Tibial nerve (tissue), 4 donors: Measurements from ENCODE around the gene ZNG1B. TPM values are rescaled to one million over a fixed set of nuclear protein-coding genes. Genes with fewer than 3 reads are reported as not detected.
"Not testable (repeated sequence)": the region's sequence is repeated elsewhere in the genome, so short reads cannot be mapped to it uniquely, and the experiment has no call there.

ENCODE experiments used
- DNase-seq, 2 donors: peaks; one replicate each; pipeline ENCODE4 v3.0.0-alpha.2; 2019; ENCODE audit warnings: low spot score in 2 of 2
- H3K27ac ChIP-seq, 4 donors: fragments of 200-600 bp; sonication (generic) in 3 of 4; one replicate each; pipeline ENCODE4 v1.5.1; 2017 to 2019; ENCODE audit warnings: mild to moderate bottlenecking in 1 of 4
- H3K27me3 ChIP-seq, 2 donors: fragments of 200-600 bp; sonication (generic) in 1 of 2; one replicate each; pipeline versions ENCODE4 v1.5.1 to v1.6.0; 2017 to 2019
- H3K36me3 ChIP-seq, 3 donors: fragments of 200-600 bp; sonication (generic); one replicate each; pipeline ENCODE4 v1.5.1; 2018 to 2019
- H3K4me1 ChIP-seq, 4 donors: fragments of 200-600 bp; sonication (generic) in 3 of 4; one replicate each; pipeline ENCODE4 v1.5.1; 2017 to 2019
- H3K4me3 ChIP-seq, 4 donors: fragments of 200-600 bp; sonication (generic) in 3 of 4; one replicate each; pipeline ENCODE4 v1.5.1; 2017 to 2019; ENCODE audit warnings: mild to moderate bottlenecking in 1 of 4, moderate library complexity in 1 of 4
- H3K9me3 ChIP-seq, 4 donors: fragments of 200-600 bp; sonication (generic) in 3 of 4; one replicate each; pipeline ENCODE4 v1.5.1; 2017 to 2019
- EP300 ChIP-seq, 2 donors: sonication (generic); formaldehyde crosslinking; IDR thresholded peaks; one replicate each; pipeline ENCODE4 v1.6.1; 2017; ENCODE audit warnings: antibody characterized with exemption in 2 of 2, mild to moderate bottlenecking in 1 of 2
- POLR2A ChIP-seq, 2 donors: fragments of 450-650 bp; IDR thresholded peaks; one replicate each; pipeline ENCODE4 v1.6.1; 2017; ENCODE audit warnings: antibody characterized with exemption in 2 of 2, mild to moderate bottlenecking in 2 of 2, moderate library complexity in 2 of 2
- WGBS, 2 donors: methylation state at CpG; one replicate each; pipeline ENCODE4 v1.1.5; 2018; 5-methylcytosine and 5-hydroxymethylcytosine counted together
- total RNA-seq, 4 donors: library from RNA; depleted of rRNA; stranded (reverse); fragments of >200 nt; gene quantifications; one replicate each; pipeline ENCODE4 v1.1.0, GENCODE V29; 2016
- TF ChIP-seq, protein P1 (sequence below), 5 experiments: fragments of 200-600 bp in 3 of 5; fragments of 450-650 bp in 2 of 5; sonication (generic) in 3 of 5; IDR thresholded peaks; one replicate each; pipeline ENCODE4 v1.5.1; 2016 to 2019; ENCODE audit warnings: antibody characterized with exemption in 5 of 5, mild to moderate bottlenecking in 3 of 5, moderate library complexity in 2 of 5

The ZNG1B gene
- 10 to 100 TPM; 16.3 to 27.0 (median 24.7) TPM for total RNA-seq

DNA sequence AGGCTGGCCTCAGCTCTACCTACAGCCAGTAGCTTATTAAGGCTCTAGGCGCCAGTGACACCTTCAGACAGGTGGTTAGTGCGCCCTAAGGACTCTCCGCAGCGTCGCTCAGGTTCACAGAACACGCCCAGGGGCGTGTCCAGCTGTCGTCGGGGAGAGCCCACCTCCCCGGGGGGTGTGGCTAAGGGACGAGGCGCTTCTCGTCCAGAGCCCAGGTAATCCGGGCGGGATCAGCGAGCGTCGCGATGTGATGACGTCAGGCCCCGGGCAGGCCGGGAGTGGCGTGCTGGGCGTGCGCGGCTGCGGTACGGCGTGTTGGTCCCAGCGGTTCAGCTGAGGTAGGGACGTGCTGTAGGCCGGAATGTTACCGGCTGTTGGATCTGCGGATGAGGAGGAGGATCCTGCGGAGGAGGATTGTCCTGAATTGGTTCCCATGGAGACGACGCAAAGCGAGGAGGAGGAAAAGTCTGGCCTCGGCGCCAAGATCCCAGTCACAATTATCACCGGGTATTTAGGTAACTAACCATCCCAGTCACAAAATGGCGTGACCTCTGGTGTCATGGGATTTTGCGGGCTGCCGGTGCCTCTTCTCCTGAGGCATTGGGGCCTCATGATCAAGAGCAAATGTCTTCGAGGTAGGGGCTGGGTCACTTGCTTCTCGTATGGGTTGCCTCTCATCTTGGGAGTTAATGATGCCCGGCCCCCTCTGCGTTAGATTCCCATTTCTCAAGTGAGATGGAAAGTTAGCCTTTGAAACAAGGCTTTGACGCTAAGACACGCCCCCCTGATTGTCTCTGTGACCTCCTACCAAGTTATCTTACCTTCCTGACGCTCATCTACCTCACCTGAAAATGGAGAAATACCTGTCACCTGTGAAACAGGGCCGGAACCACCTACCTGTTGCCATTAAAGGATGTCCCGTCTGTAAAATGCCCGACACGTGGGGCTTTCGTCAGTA is at the start of gene ZNG1B:
Gene ZNG1B, plus strand, starts transcription at position 184 of the 958 bp plus-strand sequence. Its CDS starts 178 bp downstream, at position 362.
- H3K4me1 ChIP-seq, H3K9me3 ChIP-seq, H3K36me3 ChIP-seq, H3K27me3 ChIP-seq: not testable (repeated sequence)
- DNase-seq = peak in 1 of 2 donors; percentile 18
- Histone ChIP-seq H3K27ac (peak within 1 kb of the TSS in 3 of 4 donors; percentile 75 to 85 (median 77)), H3K4me3 (peak within 1 kb of the TSS; percentile 31 to 53 (median 40))
- WGBS, 2 donors = 0 to 2% methylated on average over 22 to 25 of the region's 56 CpGs

DNA sequence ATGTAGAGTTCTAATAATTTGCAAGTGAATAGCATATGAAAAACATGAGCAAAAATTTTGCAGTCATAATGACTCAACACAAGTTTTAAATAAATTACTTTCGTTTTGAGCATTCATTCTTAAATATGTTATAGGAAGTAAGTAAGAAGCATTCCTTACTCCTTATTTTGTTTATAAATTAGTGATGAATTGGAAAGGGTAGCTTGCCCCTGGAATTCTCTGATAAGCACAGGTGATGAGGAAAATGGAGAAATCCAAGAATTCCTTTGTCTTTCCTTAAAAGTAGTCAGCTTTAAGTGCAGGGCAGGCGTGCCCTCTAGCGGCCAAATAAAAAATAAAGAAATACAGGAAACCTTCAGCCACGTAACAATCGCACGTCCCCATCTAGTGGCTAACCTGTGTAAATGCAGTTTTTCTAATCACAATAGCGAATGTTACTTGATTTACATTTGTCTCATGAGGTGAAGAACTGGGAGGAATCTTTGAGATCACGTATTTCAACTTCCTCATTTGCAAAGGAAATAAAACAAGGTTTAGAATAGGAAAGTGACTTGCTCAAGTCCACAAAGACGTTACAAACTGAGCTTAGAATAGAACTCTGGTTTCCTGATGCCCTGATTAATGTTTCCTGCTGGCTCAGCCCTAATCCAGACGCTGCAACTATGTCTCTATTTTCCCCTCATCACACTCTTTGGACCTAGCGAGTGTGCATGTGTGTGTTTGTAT is 47.2 kb upstream of the ZNG1B start:
- peak overlapping the region in 1 of 4 donors; percentile 49 for H3K27ac ChIP-seq
- peak overlapping the region in 1 of 4 donors; percentile 18 for H3K4me3 ChIP-seq
- TF ChIP-seq, protein P1, sequence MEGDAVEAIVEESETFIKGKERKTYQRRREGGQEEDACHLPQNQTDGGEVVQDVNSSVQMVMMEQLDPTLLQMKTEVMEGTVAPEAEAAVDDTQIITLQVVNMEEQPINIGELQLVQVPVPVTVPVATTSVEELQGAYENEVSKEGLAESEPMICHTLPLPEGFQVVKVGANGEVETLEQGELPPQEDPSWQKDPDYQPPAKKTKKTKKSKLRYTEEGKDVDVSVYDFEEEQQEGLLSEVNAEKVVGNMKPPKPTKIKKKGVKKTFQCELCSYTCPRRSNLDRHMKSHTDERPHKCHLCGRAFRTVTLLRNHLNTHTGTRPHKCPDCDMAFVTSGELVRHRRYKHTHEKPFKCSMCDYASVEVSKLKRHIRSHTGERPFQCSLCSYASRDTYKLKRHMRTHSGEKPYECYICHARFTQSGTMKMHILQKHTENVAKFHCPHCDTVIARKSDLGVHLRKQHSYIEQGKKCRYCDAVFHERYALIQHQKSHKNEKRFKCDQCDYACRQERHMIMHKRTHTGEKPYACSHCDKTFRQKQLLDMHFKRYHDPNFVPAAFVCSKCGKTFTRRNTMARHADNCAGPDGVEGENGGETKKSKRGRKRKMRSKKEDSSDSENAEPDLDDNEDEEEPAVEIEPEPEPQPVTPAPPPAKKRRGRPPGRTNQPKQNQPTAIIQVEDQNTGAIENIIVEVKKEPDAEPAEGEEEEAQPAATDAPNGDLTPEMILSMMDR (IDR thresholded peaks at IDR 0.05) = peak; percentile 59 to 97 (median 70)
- TF ChIP-seq POLR2A (IDR thresholded peaks at IDR 0.05) (no peak), EP300 (IDR thresholded peaks at IDR 0.05) (peak; percentile 11 to 67)
- DNase-seq = peak in 1 of 2 donors; percentile 78
- H3K4me1 ChIP-seq = no peaks in the 10 kb centered on the region
- H3K9me3 ChIP-seq = no peaks in the 10 kb centered on the region
- H3K27me3 ChIP-seq = no peaks in the 10 kb centered on the region
- WGBS, 2 donors = 14 to 17% methylated on average over 11 of the region's 11 CpGs
- no peaks in the 10 kb centered on the region for H3K36me3 ChIP-seq

DNA sequence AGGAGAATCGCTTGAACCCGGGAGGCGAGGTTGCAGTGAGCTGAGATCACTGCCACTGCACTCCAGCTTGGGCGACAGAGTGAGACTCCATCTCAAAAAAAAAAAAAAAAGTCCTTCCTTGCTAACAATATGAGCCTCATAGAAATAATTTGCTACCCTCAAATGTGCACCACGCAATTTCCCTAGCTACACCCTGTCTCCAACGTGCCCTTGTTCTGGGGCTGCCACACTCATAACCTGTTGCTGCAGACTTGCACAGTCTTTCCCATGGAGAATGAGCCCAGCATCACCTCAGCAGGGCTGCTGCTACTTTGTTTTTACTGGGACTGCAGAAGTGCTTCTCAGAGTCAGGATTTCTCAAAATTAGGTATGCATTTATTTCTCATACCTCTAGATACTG is 46.4 kb upstream of the ZNG1B start:
- TF ChIP-seq EP300 (IDR thresholded peaks at IDR 0.05) (no peak), POLR2A (IDR thresholded peaks at IDR 0.05) (no peak)
- TF ChIP-seq, protein P1 (IDR thresholded peaks at IDR 0.05) = no peak
- Histone ChIP-seq H3K4me1 (no peaks in the 10 kb centered on the region), H3K27ac (no peak overlapping the region), H3K9me3 (no peaks in the 10 kb centered on the region), H3K36me3 (no peaks in the 10 kb centered on the region), H3K27me3 (no peaks in the 10 kb centered on the region), H3K4me3 (no peak overlapping the region)
- DNase-seq = no peak
- WGBS, 2 donors = 79 to 83% methylated on average over 6 of the region's 6 CpGs

DNA sequence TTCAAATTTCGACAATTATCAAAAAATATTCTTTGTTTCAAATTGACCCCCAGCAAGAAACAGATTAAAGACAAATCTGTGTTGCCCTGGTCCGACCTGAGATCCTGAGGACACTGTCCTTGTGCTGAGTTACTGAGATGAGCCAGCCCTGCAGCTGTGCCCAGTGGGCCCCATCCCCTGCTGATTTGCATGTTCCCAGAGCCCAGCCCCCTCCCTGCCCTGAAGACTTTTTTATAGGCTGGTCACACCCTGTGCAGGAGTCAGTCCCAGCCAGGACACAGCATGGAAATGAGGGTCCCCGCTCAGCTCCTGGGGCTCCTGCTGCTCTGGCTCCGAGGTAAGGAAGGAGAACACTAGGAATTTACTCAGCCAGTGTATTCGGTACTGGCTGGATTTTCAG is 31.4 kb upstream of the ZNG1B start:
- no peak for TF ChIP-seq EP300 (IDR thresholded peaks at IDR 0.05)
- no peak for TF ChIP-seq POLR2A (IDR thresholded peaks at IDR 0.05)
- TF ChIP-seq, protein P1 (IDR thresholded peaks at IDR 0.05) = no peak
- H3K9me3 ChIP-seq = no peaks in the 10 kb centered on the region
- H3K4me3 ChIP-seq = no peak overlapping the region
- no peak overlapping the region for H3K27ac ChIP-seq
- no peaks in the 10 kb centered on the region for H3K4me1 ChIP-seq
- H3K36me3 ChIP-seq = no peaks in the 10 kb centered on the region
- no peak for DNase-seq
- WGBS, 2 donors = 50 to 55% methylated on average over 5 of the region's 5 CpGs
- H3K27me3 ChIP-seq = peaks cover 0 to 2% of the 10 kb centered on the region in 2 donors

DNA sequence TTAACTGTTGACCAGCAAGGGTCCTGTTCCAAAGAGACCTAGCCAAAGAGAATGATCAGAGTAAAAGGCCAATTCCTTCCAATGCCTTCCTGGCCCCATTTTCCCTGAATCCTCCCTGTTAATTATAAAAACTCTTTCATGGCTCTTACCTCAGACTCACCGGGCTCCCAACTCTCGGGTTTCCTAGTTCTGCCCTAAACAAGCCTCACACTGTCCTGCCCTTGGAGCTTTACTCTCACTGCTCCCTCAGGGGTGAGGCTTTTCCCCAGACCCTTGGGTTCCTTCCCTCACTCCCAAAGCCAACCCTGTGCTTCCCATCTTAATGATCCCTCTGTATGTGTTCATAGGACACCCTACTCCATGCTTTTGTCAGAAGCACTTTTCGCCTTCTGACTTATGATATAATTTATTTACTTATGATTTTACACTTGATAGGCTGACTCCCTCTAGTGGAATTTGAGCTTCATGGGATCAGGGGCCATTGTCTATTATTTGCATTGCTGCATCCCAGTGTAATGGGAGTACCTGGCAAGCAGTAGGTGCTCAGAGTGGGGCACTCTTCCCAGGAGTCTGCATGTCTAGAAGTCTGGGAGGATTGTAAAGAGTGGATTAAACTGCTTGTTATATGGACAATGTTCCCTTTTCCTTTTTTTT is 29.9 kb upstream of the ZNG1B start:
- no peak for DNase-seq
- 59 to 67% methylated on average over 3 of the region's 3 CpGs for WGBS, 2 donors
- Histone ChIP-seq H3K9me3 (no peaks in the 10 kb centered on the region), H3K4me1 (no peaks in the 10 kb centered on the region), H3K27ac (no peak overlapping the region), H3K4me3 (no peak overlapping the region), H3K27me3 (peaks cover 0 to 2% of the 10 kb centered on the region in 2 donors), H3K36me3 (no peaks in the 10 kb centered on the region)
- TF ChIP-seq EP300 (IDR thresholded peaks at IDR 0.05) = no peak
- TF ChIP-seq, protein P1 (IDR thresholded peaks at IDR 0.05) = peak in 1 of 5 experiments; percentile 19

DNA sequence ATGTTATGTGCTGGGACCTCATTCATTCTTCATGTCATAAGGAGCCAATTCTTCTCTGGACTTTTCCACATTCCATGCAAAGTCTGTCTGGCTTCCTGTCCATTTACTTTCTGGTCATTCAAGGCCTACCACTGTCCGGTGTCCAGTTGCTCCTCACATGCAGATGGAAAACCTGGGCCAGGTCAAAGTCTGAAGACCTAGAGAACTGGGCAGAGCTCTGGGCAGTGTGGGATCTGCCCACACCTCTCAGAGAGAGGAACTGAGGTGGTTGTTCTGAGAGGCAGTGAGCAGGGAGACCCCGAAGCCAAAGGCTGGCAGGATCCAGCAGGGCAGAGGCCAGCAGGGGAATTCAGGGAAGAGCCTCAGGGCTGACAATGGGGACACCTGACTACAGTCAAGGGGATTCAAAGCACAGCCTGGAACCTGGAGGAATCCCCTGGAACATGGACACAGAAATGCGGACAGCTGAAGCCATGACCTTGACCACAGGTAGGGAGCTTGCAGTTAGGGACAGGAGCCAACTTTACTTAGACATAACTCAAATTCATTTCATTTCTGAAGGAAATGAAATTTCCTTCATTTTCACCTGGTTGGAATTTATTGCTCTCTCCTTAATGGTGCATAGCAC is 25.7 kb upstream of the ZNG1B start:
- H3K27ac ChIP-seq, H3K27me3 ChIP-seq, H3K9me3 ChIP-seq, H3K4me3 ChIP-seq, H3K4me1 ChIP-seq, DNase-seq, H3K36me3 ChIP-seq: not testable (repeated sequence)
- WGBS, 2 donors = 63 to 82% methylated on average over 1 of the region's 3 CpGs

DNA sequence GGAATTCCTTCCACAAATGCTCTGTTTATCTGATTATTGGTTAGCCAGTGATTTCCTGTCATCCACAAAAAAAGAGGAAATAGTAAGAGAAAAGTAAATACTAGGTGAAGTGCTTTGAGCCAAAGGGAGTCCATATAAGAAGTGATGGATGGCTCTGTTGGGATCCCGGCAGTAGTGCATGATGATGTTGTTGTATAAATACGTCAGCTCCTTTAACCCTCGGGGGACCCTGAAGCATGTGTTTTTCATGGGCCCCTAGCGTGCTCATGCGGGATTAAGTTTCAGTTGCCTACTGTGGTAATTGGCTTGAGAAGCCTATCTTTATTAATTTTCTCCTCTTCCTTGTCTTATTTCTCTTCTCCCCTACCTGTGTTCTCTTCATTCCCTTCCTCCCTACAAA is 24.7 kb upstream of the ZNG1B start:
- H3K36me3 ChIP-seq, DNase-seq, H3K4me3 ChIP-seq, H3K4me1 ChIP-seq, H3K9me3 ChIP-seq, H3K27me3 ChIP-seq, H3K27ac ChIP-seq: not testable (repeated sequence)
- 40 to 50% methylated on average over 5 of the region's 5 CpGs for WGBS, 2 donors

DNA sequence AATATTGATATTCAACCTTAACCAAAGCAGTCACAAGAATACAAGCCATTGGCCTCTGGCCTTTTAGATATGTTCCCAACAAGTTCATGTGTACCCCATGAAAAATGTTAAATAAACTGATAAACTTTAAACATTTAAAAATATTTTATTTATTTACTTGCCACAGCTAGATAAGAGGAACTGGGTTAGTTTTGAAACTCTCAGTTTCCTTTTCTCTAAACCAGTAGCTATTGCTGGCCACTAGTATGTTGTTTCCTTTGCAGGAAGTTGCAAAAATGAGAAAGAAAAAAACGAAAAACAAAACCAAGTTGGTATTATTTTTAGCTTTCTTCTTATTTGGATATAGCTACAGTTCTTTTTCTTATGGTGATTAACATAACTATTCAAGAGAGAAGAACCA is 5.7 kb upstream of the ZNG1B start:
- not testable (repeated sequence) for H3K4me1 ChIP-seq, H3K36me3 ChIP-seq, H3K27me3 ChIP-seq, DNase-seq, H3K9me3 ChIP-seq, H3K27ac ChIP-seq, H3K4me3 ChIP-seq
- 41 to 61% methylated on average over 1 of the region's 1 CpG for whole genome bisulfite sequencing, 2 donors
